ENCODE results near the gene SOCS4.
A peak's percentile ranks its signal among the peaks of the same experiment; 100 is the strongest.

The SOCS4 gene

DNA sequence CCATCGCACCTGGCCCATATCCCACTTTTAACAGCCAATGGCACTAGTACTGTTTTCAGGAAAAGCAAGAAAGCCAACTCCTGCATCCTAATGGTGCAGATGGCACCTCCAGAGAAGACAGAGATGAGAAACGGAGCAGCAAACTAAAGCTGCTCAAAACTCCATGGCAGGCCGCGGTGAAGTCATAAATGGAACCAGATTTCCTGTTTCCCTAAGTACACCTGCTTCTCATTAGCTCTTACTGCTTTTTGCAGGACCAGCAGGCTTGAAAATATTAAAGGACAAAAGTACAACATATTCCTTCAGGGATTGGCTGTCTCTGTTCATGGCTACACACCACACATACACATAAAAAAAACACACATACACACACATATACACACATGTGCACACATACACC lies 65.3 kb downstream of the SOCS4 start:
- no peak for DNase-seq

DNA sequence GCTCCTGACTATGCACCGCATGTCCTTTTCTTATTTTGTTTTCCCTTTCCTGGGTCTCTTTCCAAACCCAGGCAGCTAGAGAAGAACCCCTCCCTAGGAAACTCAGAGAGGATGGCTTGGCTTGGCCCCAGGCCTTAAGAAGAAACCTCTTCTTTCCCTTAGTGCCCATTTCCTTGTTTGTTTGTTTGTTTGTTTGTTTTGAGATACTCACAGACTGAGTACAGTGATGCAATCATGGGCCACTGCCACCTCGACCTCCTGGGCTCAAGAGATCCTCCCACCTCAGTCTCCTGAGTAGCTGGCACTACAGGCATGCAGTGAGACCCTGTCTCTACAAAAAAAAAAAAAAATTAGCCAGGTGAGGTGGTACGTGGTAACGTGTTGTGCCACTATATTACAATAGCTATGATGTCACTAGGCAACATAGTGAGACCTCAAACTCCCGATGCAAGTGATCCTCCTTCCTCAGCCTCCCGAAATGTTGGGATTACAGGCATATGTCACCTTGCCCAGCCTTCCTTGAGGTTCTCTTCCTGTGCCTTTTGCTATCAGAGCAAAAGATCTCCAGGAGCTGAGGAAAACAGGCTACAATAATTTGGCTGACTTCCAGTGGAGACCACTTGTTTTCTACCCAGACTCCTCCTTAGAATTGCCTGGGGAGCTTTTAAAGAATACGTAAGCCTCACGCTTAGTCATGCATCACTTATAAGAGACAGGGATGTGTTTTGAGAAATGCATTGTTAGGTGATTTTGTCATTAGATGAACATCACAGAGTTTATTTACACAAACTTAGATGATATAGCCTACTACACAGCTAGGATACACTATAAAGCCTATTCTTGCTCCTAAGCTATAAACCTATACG lies 67.5 kb downstream of the SOCS4 start:
- DNase-seq = no peak

- peak; percentile 15 for DNase-seq
These were observed 71.0 kb downstream of the SOCS4 start for GRCh38 chr14:55097881-55098560.

GRCh38 chr14:55098561-55098898 lies 71.5 kb downstream of the SOCS4 start:
- DNase-seq = no peak
